H1 (cell line): ENCODE data around the gene NCL. TPM values are rescaled to one million over a fixed set of nuclear protein-coding genes. Genes with fewer than 3 reads are reported as not detected.
A peak's percentile ranks its signal among the peaks of the same experiment; 100 is the strongest.

Source experiments
- BCL11A ChIP-seq, 2 experiments: IDR thresholded peaks; one replicate each; pipeline ENCODE4 v1.6.1; 2011; ENCODE audit warnings: low read depth in 2 of 2, low read length in 2 of 2, mild to moderate bottlenecking in 2 of 2
- CEBPB ChIP-seq: IDR thresholded peaks from 2 replicates; pipeline ENCODE4 v1.6.1; 2012; ENCODE audit warnings: low read depth, low read length
- CHD2 ChIP-seq: IDR thresholded peaks from 2 replicates; pipeline ENCODE4 v1.6.1; 2012; ENCODE audit warnings: low read length, improper control_type of control experiment
- CREB1 ChIP-seq: IDR thresholded peaks from 2 replicates; pipeline ENCODE4 v1.6.1; 2012; ENCODE audit warnings: inconsistent platforms
- CTBP2 ChIP-seq: IDR thresholded peaks from 2 replicates; pipeline ENCODE4 v1.7.0; 2011; ENCODE audit warnings: borderline replicate concordance, mild to moderate bottlenecking, moderate library complexity, mixed read lengths, low read length; ENCODE audit not compliant: insufficient read depth, insufficient read length
- EGR1 ChIP-seq: IDR thresholded peaks from 2 replicates; pipeline ENCODE4 v1.6.1; 2011; ENCODE audit warnings: low read depth, low read length, borderline replicate concordance
- EZH2 ChIP-seq: fragments of 200-600 bp; sonication (generic); IDR thresholded peaks from 2 replicates; pipeline ENCODE4 v1.7.1; 2012; ENCODE audit warnings: low read depth, mild to moderate bottlenecking, moderate library complexity, low read length, inconsistent platforms; ENCODE audit not compliant: severe bottlenecking
- KDM1A ChIP-seq: fragments of 200-600, 300-600 bp; sonication (generic); IDR thresholded peaks from 2 replicates; pipeline ENCODE4 v1.7.1; 2016; ENCODE audit warnings: mild to moderate bottlenecking, low read length, borderline replicate concordance
- KDM4A ChIP-seq: IDR thresholded peaks from one replicate; pipeline ENCODE4 v1.7.1; 2012; ENCODE audit warnings: low read depth, mild to moderate bottlenecking, moderate library complexity, low read length, inconsistent platforms; ENCODE audit not compliant: severe bottlenecking
- NRF1 ChIP-seq: IDR thresholded peaks from 2 replicates; pipeline ENCODE4 v1.6.1; 2011; ENCODE audit warnings: mild to moderate bottlenecking, low read depth, low read length, improper control_type of control experiment
- PHF8 ChIP-seq: fragments of 200-600 bp; sonication (generic); conservative IDR thresholded peaks from 2 replicates; pipeline ENCODE4 v1.7.1; 2012; ENCODE audit warnings: low read depth, mild to moderate bottlenecking, inconsistent platforms, low read length, moderate library complexity
- POLR2AphosphoS5 ChIP-seq: IDR thresholded peaks from 2 replicates; pipeline ENCODE4 v1.6.1; 2011; ENCODE audit warnings: low read depth, low read length
- POU5F1 ChIP-seq: IDR thresholded peaks from 2 replicates; pipeline ENCODE4 v1.6.1; 2011; ENCODE audit warnings: low read depth, mild to moderate bottlenecking, low read length, moderate library complexity
- RFX5 ChIP-seq: IDR thresholded peaks from 2 replicates; pipeline ENCODE4 v1.6.1; 2011; ENCODE audit warnings: low read depth, low read length, improper control_type of control experiment, borderline replicate concordance
- SIRT6 ChIP-seq: IDR thresholded peaks from one replicate; pipeline ENCODE4 v1.7.1; 2012; ENCODE audit warnings: low read length, inconsistent platforms
- SIX5 ChIP-seq: IDR thresholded peaks from 2 replicates; pipeline ENCODE4 v1.6.1; 2011; ENCODE audit warnings: mild to moderate bottlenecking, low read depth, low read length
- SP2 ChIP-seq: IDR thresholded peaks from 2 replicates; pipeline ENCODE4 v1.6.1; 2012; ENCODE audit warnings: mild to moderate bottlenecking, low read length, inconsistent platforms
- TAF1 ChIP-seq: IDR thresholded peaks from 2 replicates; pipeline ENCODE4 v1.6.1; 2011; ENCODE audit warnings: mild to moderate bottlenecking, low read depth, low read length
- TAF7 ChIP-seq: optimal IDR thresholded peaks from 2 replicates; pipeline ENCODE3; 2011; ENCODE audit warnings: low read depth, mild to moderate bottlenecking, inconsistent platforms, low read length, moderate library complexity, borderline replicate concordance
- TBP ChIP-seq: IDR thresholded peaks from 2 replicates; pipeline ENCODE4 v1.6.1; 2011; ENCODE audit warnings: low read depth, low read length, improper control_type of control experiment
- TEAD4 ChIP-seq: IDR thresholded peaks from 2 replicates; pipeline ENCODE4 v1.6.1; 2012; ENCODE audit warnings: low read depth, low read length, inconsistent platforms, mixed read lengths
- YY1 ChIP-seq: IDR thresholded peaks from 2 replicates; pipeline ENCODE4 v1.6.1; 2011; ENCODE audit warnings: low read depth, mild to moderate bottlenecking, low read length
- ZNF274 ChIP-seq: IDR thresholded peaks from 2 replicates; pipeline ENCODE4 v1.7.0; 2012; ENCODE audit warnings: low read length, borderline replicate concordance; ENCODE audit errors: extremely low read depth
- polyA plus RNA-seq, 7 experiments: library from polyadenylated mRNA; depleted of rRNA in 3 of 7; stranded (reverse) in 5 of 7; unstranded in 2 of 7; fragments of >200 nt in 5 of 7; fragments of 200-250 nt in 2 of 7; gene quantifications; 1 replicate in 5 of 7; 2 replicates in 1 of 7; 4 replicates in 1 of 7; pipeline versions ENCODE4 v1.2.1 to v1.2.3, GENCODE V29; 2011 to 2013; ENCODE audit warnings: missing spikeins in 2 of 7, mixed read lengths in 2 of 7
- total RNA-seq: library from RNA; stranded (reverse); fragmentation: NEBNext Ultra II Directional; extraction: Animal tissue kit (Norgen Biotek cat#: 25700); gene quantifications from 2 replicates; pipeline ENCODE4 v1.2.1, GENCODE V29; 2021

Gene NCL
- total and polyA plus RNA-seq, 2 of the 8 experiments (the other 6 are each of a cell fraction or from before 2014, with no cell fraction given): 61.2 to 1,478 TPM

DNA sequence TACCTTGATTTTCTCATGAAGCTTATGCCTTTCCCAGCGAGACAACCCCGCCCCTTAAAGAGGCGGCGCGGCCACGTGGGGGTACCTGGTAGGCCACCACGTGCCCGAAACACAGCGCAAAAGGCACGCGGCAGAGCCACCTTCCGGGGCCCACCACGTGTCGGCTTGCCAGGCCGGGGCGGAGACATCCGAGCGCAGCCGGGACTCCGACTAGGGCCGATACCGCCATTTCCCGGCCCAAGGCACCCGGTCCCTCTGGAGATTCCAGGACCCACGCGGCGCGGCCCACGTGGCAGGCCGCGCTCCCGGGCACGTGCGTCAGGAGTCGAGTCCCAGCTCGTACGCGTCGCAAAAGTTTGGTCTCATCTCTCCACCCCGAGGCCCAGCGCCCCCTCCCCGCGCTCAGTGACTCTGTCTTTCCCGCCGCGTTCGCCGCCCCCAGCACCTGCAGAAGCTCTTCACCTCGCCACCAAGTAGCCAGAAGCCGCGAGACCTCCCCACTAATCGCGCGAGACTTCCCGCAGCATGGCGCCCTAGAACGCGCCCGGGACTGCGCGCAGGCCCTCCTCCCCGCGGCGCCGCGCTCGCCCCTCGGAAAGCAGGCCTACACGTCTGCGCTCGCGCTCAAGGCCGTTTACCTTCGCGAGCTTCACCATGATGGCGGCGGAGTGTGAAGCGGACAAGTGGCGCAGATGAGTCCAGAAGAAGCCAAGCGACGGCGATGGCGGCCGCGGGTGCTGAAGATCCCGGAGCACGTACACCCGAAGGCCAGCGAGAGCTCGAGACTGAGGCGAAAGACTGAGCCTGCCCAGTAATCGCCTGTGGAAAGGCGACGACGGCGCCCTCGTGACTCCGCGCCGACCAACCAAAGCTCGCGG lies at the start of gene NCL (continued):
- TF ChIP-seq POU5F1 (no peak), KDM4A (peak; percentile 64), YY1 (peak; percentile 89), TAF7 (peak; percentile 98), TEAD4 (0 out of 2 replicates have a peak, but pooled peaks have one; percentile 5), RFX5 (no peak), TBP (peak; percentile 97), ZNF274 (no peak), CTBP2 (no peak), SP2 (no peak), SIRT6 (no peak), CEBPB (no peak), PHF8 (peak; percentile 97), NRF1 (no peak; the same call in 1 of the 2 replicates), EGR1 (no peak), KDM1A (no peak), SIX5 (no peak; the same call in 1 of the 2 replicates), BCL11A (IDR thresholded peaks at IDR 0.05; ENCODE audit: low read depth in 2 of 2, low read length in 2 of 2) (no peak), EZH2 (no peak), CREB1 (0 out of 2 replicates have a peak, but pooled peaks have one; percentile 22), POLR2AphosphoS5 (peak; percentile 99), CHD2 (peak; percentile 91), TAF1 (peak; percentile 99)
